Melanocyte of skin (primary cell): Measurements from ENCODE around the gene MAGIX. TPM values are rescaled to one million over a fixed set of nuclear protein-coding genes. Genes with fewer than 3 reads are reported as not detected.

Source experiments
- small RNA-seq, 2 donors: library from RNA; depleted of rRNA; stranded (forward); fragments of <200 nt; gene quantifications; one replicate each; pipeline ENCODE3, GENCODE V24; 2012
- total RNA-seq, 2 donors: library from RNA; depleted of rRNA; stranded (reverse); fragments of >200 nt; gene quantifications; 2 replicates each; pipeline ENCODE4 v1.2.3, GENCODE V29; 2012

Gene MAGIX
- total RNA-seq: 1 to 10 TPM; 1.7 to 3.1 TPM

DNA sequence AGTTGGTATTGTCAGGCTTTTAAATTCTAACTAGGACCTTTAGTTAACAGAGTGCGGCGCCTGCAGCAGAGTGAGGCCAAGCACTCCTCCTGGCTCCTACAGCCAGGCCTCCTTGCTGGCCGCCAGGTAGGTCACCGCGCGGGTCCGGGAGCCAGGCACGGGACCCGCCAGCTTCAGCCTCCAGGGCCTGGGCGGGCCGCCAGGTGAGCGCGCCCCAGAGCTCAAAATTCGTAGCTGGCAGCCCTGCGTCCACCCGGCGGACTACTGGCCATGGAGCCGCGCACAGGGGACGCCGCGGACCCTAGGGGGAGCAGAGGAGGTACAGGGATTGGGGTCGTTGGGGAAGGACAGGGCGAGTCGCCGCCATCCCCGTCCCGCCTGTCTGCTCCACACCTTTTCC lies at the start of gene MAGIX:
TSS of gene MAGIX (plus strand) at position 139 of the 400 bp plus-strand sequence. CDS start at position 271, 132 bp downstream.

GRCh38 chrX:49171752-49172279 lies 9.3 kb downstream of the MAGIX start, which contains the start of gene PLP2:
TSS of gene PLP2 (plus strand) at chrX:49171898. CDS start at chrX:49172001, 103 bp downstream.

GRCh38 chrX:49186125-49187027 lies 23.8 kb downstream of the MAGIX start, which contains the start of gene PRICKLE3:
TSS of gene PRICKLE3 (minus strand) at chrX:49186373. CDS start at chrX:49186297, 76 bp downstream.

GRCh38 chrX:49199906-49200771 lies 37.6 kb downstream of the MAGIX start, which contains the start of gene SYP:
TSS of gene SYP (minus strand) at chrX:49200193. CDS start at chrX:49200186, 7 bp downstream.

Small RNA genes within 50 kb of the gene (small RNA-seq; reads per million reads assigned to genes)
- 0 reads per million in 2 donors for gene RN7SL262P

Other genes starting within 250 kb of the MAGIX start
- gene PIM2, start 243.7 kb upstream of the MAGIX start, total RNA-seq: 10 to 100 TPM; 12.0 to 17.9 TPM
- 10 to 100 TPM; 24.0 to 28.9 TPM for gene OTUD5, start 205.2 kb upstream of the MAGIX start, total RNA-seq
- gene KCND1, start 190.9 kb upstream of the MAGIX start, total RNA-seq: under 1 TPM; 0.34 to 1.00 TPM
- gene GRIPAP1, start 160.5 kb upstream of the MAGIX start, total RNA-seq: 10 to 100 TPM; 13.4 to 16.3 TPM
- 10 to 100 TPM; 24.1 to 25.3 TPM for gene TFE3, start 119.4 kb upstream of the MAGIX start, total RNA-seq
- gene CCDC120, start 103.8 kb upstream of the MAGIX start, total RNA-seq: 1 to 10 TPM in 1 of 2 donors, under 1 TPM in 1; 0.69 to 1.3 TPM
- gene PRAF2, start 88.8 kb upstream of the MAGIX start, total RNA-seq: 1 to 10 TPM; 7.7 to 7.9 TPM
- gene WDR45, start 82.9 kb upstream of the MAGIX start, total RNA-seq: 10 to 100 TPM; 44.3 to 47.8 TPM
- 10 to 100 TPM; 12.7 to 16.0 TPM for gene GPKOW, start 39.0 kb upstream of the MAGIX start, total RNA-seq
- gene PLP2, start 9.1 kb downstream of the MAGIX start, total RNA-seq: 10 to 100 TPM; 28.9 to 57.6 TPM
- 1 to 10 TPM; 5.0 to 9.6 TPM for gene PRICKLE3, start 23.6 kb downstream of the MAGIX start, total RNA-seq
- gene SYP, start 37.4 kb downstream of the MAGIX start, total RNA-seq: 1 to 10 TPM; 1.3 to 2.1 TPM
- gene CACNA1F, start 70.6 kb downstream of the MAGIX start, total RNA-seq: under 1 TPM in 1 of 2 donors, not detected in 1; under 0.01 TPM
- gene CCDC22, start 72.7 kb downstream of the MAGIX start, total RNA-seq: 10 to 100 TPM; 16.0 to 18.6 TPM
- under 1 TPM in 1 of 2 donors, not detected in 1; 0.34 TPM for gene FOXP3, start 102.0 kb downstream of the MAGIX start, total RNA-seq
- gene PPP1R3F, start 107.0 kb downstream of the MAGIX start, total RNA-seq: 1 to 10 TPM; 6.9 to 7.3 TPM
- gene GAGE10, start 140.9 kb downstream of the MAGIX start, total RNA-seq: not detected
- gene GAGE12J, start 159.3 kb downstream of the MAGIX start, total RNA-seq: not detected
- not detected for gene GAGE13, start 168.8 kb downstream of the MAGIX start, total RNA-seq